Trophoblast cell (in vitro differentiated cells and primary cell): Measurements from ENCODE around the gene EHD4.

Experiments used
- DNase-seq, 2 donors: peaks; one replicate each; pipeline ENCODE4 v3.0.0-alpha.2; 2016
- H2AFZ ChIP-seq: 2 replicates; pipeline ENCODE4 v1.6.1; 2013; ENCODE audit warnings: low read length, moderate library complexity, mild to moderate bottlenecking; ENCODE audit not compliant: insufficient read depth, poor library complexity
- H2AK5ac ChIP-seq: 2 replicates; pipeline ENCODE4 v1.6.1; 2013; ENCODE audit warnings: mild to moderate bottlenecking, low read length
- H2BK120ac ChIP-seq: 2 replicates; pipeline ENCODE4 v1.6.1; 2013; ENCODE audit warnings: low read length, mild to moderate bottlenecking, moderate library complexity; ENCODE audit not compliant: insufficient read depth, poor library complexity
- H2BK12ac ChIP-seq: 2 replicates; pipeline ENCODE4 v1.6.1; 2013; ENCODE audit warnings: mild to moderate bottlenecking, low read length, moderate library complexity
- H2BK5ac ChIP-seq: 2 replicates; pipeline ENCODE4 v1.6.1; 2013; ENCODE audit warnings: low read length, low read depth, moderate library complexity, mild to moderate bottlenecking; ENCODE audit not compliant: poor library complexity
- H3K14ac ChIP-seq: 2 replicates; pipeline ENCODE4 v1.6.1; 2013; ENCODE audit warnings: mild to moderate bottlenecking, low read length
- H3K18ac ChIP-seq: 2 replicates; pipeline ENCODE4 v1.6.1; 2013; ENCODE audit warnings: mild to moderate bottlenecking, low read length
- H3K23ac ChIP-seq: 2 replicates; pipeline ENCODE4 v1.6.1; 2013; ENCODE audit warnings: low read length
- H3K27ac ChIP-seq: 2 replicates; pipeline ENCODE4 v1.5.1; 2013; ENCODE audit warnings: low read depth, mild to moderate bottlenecking, inconsistent platforms, low read length, moderate library complexity
- H3K27me3 ChIP-seq: 2 replicates; pipeline ENCODE4 v1.6.1; 2013; ENCODE audit warnings: inconsistent platforms, mild to moderate bottlenecking, low read length, moderate library complexity; ENCODE audit not compliant: insufficient read depth
- H3K36me3 ChIP-seq, 2 experiments: 1 replicate in 1 of 2; 2 replicates in 1 of 2; pipeline ENCODE4 v1.6.1; 2013; ENCODE audit warnings: low read length in 2 of 2, mild to moderate bottlenecking in 2 of 2, moderate library complexity in 1 of 2; ENCODE audit not compliant: insufficient read depth in 2 of 2, control insufficient read depth in 1 of 2
- H3K4ac ChIP-seq: 2 replicates; pipeline ENCODE4 v1.6.1; 2013; ENCODE audit warnings: low read depth, mild to moderate bottlenecking, low read length, moderate library complexity
- H3K4me1 ChIP-seq, 2 experiments: 1 replicate in 1 of 2; 2 replicates in 1 of 2; pipeline ENCODE4 v1.6.1; 2013; ENCODE audit warnings: low read length in 2 of 2, mild to moderate bottlenecking in 2 of 2, moderate library complexity in 1 of 2; ENCODE audit not compliant: insufficient read depth in 2 of 2, control insufficient read depth in 1 of 2
- H3K4me2 ChIP-seq: 2 replicates; pipeline ENCODE4 v1.6.1; 2013; ENCODE audit warnings: inconsistent platforms, mild to moderate bottlenecking, low read length, moderate library complexity
- H3K4me3 ChIP-seq: 2 replicates; pipeline ENCODE4 v1.5.1; 2013; ENCODE audit warnings: mild to moderate bottlenecking, low read depth, low read length, inconsistent platforms
- H3K79me1 ChIP-seq: one replicate; pipeline ENCODE4 v1.6.1; 2013; ENCODE audit warnings: low read length
- H3K79me2 ChIP-seq: 2 replicates; pipeline ENCODE4 v1.6.1; 2013; ENCODE audit warnings: low read length, mild to moderate bottlenecking; ENCODE audit not compliant: control insufficient read depth, insufficient read depth, poor library complexity
- H3K9ac ChIP-seq: 2 replicates; pipeline ENCODE4 v1.6.1; 2013; ENCODE audit warnings: mild to moderate bottlenecking, low read length
- H3K9me3 ChIP-seq: 2 replicates; pipeline ENCODE4 v1.6.1; 2013; ENCODE audit warnings: low read depth, mild to moderate bottlenecking, control low read depth, inconsistent platforms, low read length; ENCODE audit not compliant: insufficient read depth
- H4K12ac ChIP-seq: 2 replicates; pipeline ENCODE4 v1.6.1; 2013; ENCODE audit warnings: low read depth, mild to moderate bottlenecking, low read length, moderate library complexity
- H4K8ac ChIP-seq: 2 replicates; pipeline ENCODE4 v1.6.1; 2013; ENCODE audit warnings: low read depth, mild to moderate bottlenecking, low read length, moderate library complexity
- H4K91ac ChIP-seq: one replicate; pipeline ENCODE4 v1.6.1; 2013; ENCODE audit warnings: low read depth, mild to moderate bottlenecking, low read length, moderate library complexity
- WGBS: extraction: QIAGEN DNeasy Blood & Tissue Kit; methylation state at CpG from one replicate; pipeline ENCODE4 v1.1.7; 2013; ENCODE audit warnings: missing lambda C conversion rate; ENCODE audit not compliant: insufficient read length, insufficient coverage; ENCODE audit errors: extremely low coverage; 5-methylcytosine and 5-hydroxymethylcytosine counted together

The EHD4 gene

DNA sequence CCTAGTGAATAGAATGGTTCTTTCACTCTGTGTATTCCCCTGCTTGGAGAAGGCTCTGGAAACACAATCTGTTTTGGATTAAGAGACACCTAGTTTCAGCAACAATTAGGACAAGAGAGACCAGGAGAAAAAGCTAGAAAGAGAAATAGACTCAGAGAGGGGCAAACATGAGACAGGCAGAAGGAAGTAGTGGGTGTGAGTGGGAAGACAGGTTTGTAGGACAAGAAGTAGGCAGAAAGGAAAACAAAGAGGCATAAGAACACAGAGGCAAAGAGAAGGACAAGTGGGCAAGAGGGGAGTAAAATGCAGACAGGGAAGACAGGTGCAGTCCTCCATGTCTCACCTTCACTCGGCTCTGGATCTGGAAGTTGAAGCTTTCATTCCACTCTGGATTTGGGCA, 35.0 kb upstream of the EHD4 start:
- Histone ChIP-seq H2BK5ac (no peak overlapping the region), H3K4me2 (no peak overlapping the region), H3K14ac (no peak overlapping the region), H3K4me1 (peaks cover 0 to 2% of the 10 kb centered on the region in 2 experiments), H3K4ac (no peak overlapping the region), H4K12ac (no peak overlapping the region), H3K36me3 (no peaks in the 10 kb centered on the region), H3K79me2 (no peaks in the 10 kb centered on the region), H3K18ac (no peak overlapping the region), H3K9ac (no peak overlapping the region), H3K27ac (no peak overlapping the region), H3K27me3 (no peaks in the 10 kb centered on the region), H4K91ac (no peak overlapping the region), H2BK120ac (no peak overlapping the region), H3K9me3 (no peaks in the 10 kb centered on the region), H3K4me3 (no peak overlapping the region), H2AK5ac (no peak overlapping the region), H2AFZ (no peak overlapping the region), H3K79me1 (no peaks in the 10 kb centered on the region), H4K8ac (no peak overlapping the region), H3K23ac (no peak overlapping the region), H2BK12ac (no peak overlapping the region)
- no peak for DNase-seq
- no CpG with 5 or more reads among the region's 1 CpG for WGBS

DNA sequence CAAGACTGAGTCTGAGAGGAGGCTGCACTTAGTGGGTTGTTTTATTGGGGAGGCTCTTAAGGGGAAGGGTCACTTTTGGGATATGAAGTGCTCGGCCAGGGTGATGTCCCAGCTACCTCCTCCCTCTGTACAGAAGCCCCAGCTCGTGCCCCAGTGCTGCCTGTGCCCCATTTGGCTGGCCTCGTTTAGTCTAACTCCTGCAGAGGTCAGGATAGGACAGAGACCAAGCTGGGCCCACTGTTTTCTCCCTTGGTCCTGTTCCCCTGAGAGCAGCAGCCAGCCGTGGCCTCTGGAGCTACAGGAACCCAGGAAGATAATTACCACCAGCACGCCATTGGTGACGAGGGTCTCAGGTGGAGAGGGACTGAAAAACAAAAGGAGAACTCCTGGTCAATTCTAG, 30.0 kb upstream of the EHD4 start:
- H3K18ac ChIP-seq: no peak overlapping the region
- no peak overlapping the region for H3K14ac ChIP-seq
- no peak overlapping the region for H2AK5ac ChIP-seq
- no peaks in the 10 kb centered on the region for H3K79me1 ChIP-seq
- H2BK5ac ChIP-seq: no peak overlapping the region
- H3K27me3 ChIP-seq: no peaks in the 10 kb centered on the region
- H3K36me3 ChIP-seq: no peaks in the 10 kb centered on the region
- H3K23ac ChIP-seq: no peak overlapping the region
- no peak overlapping the region for H2BK120ac ChIP-seq
- no peaks in the 10 kb centered on the region for H3K4me1 ChIP-seq
- H3K27ac ChIP-seq: no peak overlapping the region
- no peak overlapping the region for H3K4me3 ChIP-seq
- no peaks in the 10 kb centered on the region for H3K79me2 ChIP-seq
- DNase-seq: no peak
- no peak overlapping the region for H3K4ac ChIP-seq
- H2AFZ ChIP-seq: no peak overlapping the region
- no peak overlapping the region for H2BK12ac ChIP-seq
- H4K91ac ChIP-seq: no peak overlapping the region
- H3K9ac ChIP-seq: no peak overlapping the region
- no peak overlapping the region for H4K8ac ChIP-seq
- no peak overlapping the region for H3K4me2 ChIP-seq
- H3K9me3 ChIP-seq: no peaks in the 10 kb centered on the region
- H4K12ac ChIP-seq: no peak overlapping the region
- no CpG with 5 or more reads among the region's 6 CpGs for WGBS

DNA sequence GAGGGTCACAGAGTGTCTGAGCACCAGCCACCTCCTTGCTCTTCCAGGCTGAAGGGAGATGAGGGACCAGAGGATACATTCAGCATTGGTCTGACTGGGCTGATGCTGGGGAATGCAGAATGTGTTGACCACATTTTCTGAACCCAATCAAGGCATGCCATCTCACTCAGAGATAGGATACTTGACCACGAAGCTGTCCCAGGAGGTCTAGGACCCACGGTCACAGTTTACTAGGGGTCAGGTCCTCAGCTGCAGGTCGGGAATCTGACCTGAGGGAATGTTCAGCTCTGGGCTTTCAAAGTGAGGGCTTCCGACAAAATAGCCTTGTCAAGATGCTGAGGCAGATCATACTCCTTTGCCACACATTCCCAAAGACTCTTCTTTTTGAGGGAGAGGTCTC, 28.9 kb upstream of the EHD4 start:
- WGBS: no CpG with 5 or more reads among the region's 4 CpGs
- Histone ChIP-seq H4K91ac (no peak overlapping the region), H2BK12ac (no peak overlapping the region), H3K18ac (no peak overlapping the region), H3K27me3 (no peaks in the 10 kb centered on the region), H2AK5ac (no peak overlapping the region), H2AFZ (no peak overlapping the region), H3K14ac (no peak overlapping the region), H3K79me2 (no peaks in the 10 kb centered on the region), H3K9ac (no peak overlapping the region), H3K36me3 (no peaks in the 10 kb centered on the region), H3K4ac (no peak overlapping the region), H3K4me1 (no peaks in the 10 kb centered on the region), H3K4me3 (no peak overlapping the region), H3K27ac (no peak overlapping the region), H4K8ac (no peak overlapping the region), H2BK120ac (no peak overlapping the region), H3K9me3 (no peaks in the 10 kb centered on the region), H3K4me2 (no peak overlapping the region), H4K12ac (no peak overlapping the region), H3K23ac (no peak overlapping the region), H3K79me1 (no peaks in the 10 kb centered on the region), H2BK5ac (no peak overlapping the region)
- DNase-seq: peak; percentile 68 to 82

DNA sequence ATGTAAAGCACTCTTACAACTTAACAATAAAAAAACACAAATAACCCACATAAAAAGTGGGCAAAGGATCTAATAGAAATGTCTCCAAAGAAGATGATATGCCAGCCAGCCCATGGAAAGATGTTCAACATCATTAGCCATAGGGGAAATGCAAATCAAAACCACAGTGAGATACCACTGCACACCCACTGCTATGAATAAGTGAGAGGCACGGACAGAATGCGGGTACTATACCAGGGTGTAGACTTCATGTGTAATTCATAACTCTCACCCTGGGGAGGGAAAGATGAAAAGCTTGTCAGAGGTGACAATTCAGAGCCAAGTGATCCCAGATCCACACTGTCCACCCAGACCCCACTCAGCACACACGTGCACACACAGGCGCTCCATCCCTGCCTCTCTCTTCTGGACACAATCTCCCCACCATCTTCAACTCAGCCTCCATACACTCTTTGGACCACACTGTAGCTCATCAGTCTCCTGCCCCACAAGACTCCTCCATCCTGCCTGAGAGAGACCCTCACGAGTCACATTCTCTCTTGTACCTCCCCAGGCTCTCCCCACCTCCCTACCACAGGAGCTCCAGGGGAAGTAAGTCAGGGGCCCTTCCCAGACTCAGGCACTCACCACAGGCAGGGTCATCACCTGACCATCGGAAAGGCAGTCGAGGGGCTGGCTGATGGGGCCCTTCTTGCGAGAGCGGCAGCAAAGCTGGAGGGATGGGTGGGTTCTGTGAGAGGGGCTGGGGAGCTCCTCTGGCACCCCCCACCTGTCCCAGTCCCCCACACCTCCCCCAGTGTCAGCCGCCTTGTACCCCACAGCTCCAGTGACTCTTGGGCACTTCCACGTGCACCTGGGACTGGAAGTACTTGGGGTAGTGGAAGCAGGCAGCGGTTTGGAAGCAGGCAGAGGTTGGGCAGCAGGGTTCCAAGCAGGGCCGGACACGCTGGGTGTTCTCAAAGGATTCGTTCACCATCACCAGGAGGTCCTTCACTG, 27.2 kb upstream of the EHD4 start:
- Histone ChIP-seq H3K79me1 (no peaks in the 10 kb centered on the region), H3K4me3 (no peak overlapping the region), H2BK120ac (no peak overlapping the region), H3K79me2 (no peaks in the 10 kb centered on the region), H3K9me3 (peaks cover 3% of the 10 kb centered on the region), H2AK5ac (no peak overlapping the region), H3K14ac (no peak overlapping the region), H3K9ac (no peak overlapping the region), H4K8ac (no peak overlapping the region), H3K4me1 (no peaks in the 10 kb centered on the region), H3K4me2 (no peak overlapping the region), H4K12ac (no peak overlapping the region), H3K27me3 (no peaks in the 10 kb centered on the region), H4K91ac (no peak overlapping the region), H3K36me3 (no peaks in the 10 kb centered on the region), H3K27ac (no peak overlapping the region), H3K4ac (no peak overlapping the region), H3K18ac (no peak overlapping the region), H2BK12ac (no peak overlapping the region), H2BK5ac (no peak overlapping the region), H2AFZ (no peak overlapping the region), H3K23ac (no peak overlapping the region)
- DNase-seq: no peak
- no CpG with 5 or more reads among the region's 15 CpGs for WGBS
